ENCODE measurements around the gene TMEM212.

- no peak for TF ChIP-seq CTCF (IDR thresholded peaks at IDR 0.05)
- no peak for TF ChIP-seq EP300 (IDR thresholded peaks at IDR 0.05)
- no peak for TF ChIP-seq POLR2A (IDR thresholded peaks at IDR 0.05)
Measured at GRCh38 chr3:171830518-171830875, 12.7 kb upstream of the TMEM212 start.

All from stomach (tissue), 4 donors.